HG02938 (cell line): ENCODE measurements around the gene ARHGEF28.
A peak's percentile ranks its signal among the peaks of the same experiment; 100 is the strongest.

Experiments used
- ATAC-seq: cut with Tn5 transposase; IDR thresholded peaks from one replicate; pipeline ENCODE4 v1.9.1; 2021; ENCODE audit warnings: mild to moderate bottlenecking, moderate library complexity; ENCODE audit not compliant: unreplicated experiment

Gene ARHGEF28

DNA sequence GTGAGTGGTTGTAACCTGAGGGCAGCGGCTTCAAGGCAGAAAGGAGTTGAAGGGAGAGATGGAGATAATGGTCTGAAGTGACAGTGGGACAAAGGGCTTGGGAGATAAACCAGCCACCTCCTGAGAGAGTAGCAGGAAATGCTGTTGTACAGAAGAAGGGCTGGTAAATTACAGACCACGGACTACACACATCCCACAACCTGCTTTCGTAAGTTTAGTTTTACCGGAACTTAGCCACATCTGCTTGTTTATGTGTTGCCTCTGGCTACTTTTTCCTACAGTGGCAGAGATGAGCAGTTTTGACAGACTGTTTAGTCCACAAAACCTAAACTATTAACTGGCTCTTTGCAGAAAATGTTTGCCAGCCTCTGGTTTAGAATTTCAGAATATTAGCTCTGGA, 269.5 kb downstream of the ARHGEF28 start:
- no peak for ATAC-seq

DNA sequence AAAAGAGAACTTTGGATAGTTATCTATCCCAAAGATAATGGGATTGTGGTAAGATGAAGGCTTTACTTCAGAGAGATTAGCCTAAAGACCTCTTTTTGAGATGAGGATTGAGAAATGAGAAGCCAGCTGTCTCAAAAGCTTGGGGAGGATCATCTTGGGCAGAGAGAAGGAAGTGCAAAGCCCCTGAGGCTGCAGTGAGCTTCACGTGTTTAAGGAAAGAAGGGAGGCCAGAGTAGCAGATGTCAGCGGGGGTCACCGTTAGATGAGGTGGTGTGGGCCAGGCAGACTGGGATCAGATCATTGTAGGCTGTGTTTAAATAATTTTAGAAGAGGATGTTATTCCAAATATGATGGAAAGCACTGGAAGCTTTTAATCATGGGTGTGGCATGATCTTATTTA, 270.1 kb downstream of the ARHGEF28 start:
- ATAC-seq = no peak

DNA sequence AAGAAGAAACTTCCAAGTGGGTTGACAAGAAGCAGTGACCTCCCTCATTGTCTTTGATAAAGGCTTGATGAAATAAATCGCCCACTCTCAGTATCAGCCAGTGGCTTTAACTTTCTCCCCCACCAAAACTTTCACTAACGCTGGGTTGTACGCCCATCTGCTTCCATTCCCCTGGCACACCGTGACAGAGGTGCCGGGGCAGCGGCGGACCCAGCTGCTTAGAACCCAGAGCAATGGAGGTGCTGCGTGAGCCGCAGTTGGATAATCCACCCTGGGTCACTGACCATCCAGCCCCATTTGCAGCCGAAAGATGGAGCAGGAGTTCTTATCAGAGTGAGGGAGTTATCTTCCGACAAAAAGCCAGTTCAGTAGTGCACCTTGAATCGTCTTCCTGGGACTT, 270.7 kb downstream of the ARHGEF28 start:
- no peak for ATAC-seq

DNA sequence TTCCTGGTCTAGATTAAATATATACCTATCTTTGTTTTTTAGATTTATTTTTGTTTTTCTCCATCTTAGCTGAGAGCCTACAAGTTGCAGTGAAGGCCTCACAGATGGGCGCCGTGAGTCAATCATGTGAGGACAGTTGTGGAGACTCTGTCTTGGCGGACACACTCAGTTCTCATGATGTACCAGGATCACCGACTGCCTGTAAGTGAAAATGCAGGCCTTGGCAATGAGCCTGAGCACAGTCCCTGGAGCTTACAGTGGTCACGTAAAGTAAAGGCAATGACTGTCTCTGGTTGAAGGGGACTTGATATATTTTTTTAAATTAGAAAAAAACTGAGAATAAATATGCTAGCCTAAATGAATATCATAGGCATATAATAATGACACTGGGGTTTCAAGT, 271.9 kb downstream of the ARHGEF28 start:
- ATAC-seq = no peak

DNA sequence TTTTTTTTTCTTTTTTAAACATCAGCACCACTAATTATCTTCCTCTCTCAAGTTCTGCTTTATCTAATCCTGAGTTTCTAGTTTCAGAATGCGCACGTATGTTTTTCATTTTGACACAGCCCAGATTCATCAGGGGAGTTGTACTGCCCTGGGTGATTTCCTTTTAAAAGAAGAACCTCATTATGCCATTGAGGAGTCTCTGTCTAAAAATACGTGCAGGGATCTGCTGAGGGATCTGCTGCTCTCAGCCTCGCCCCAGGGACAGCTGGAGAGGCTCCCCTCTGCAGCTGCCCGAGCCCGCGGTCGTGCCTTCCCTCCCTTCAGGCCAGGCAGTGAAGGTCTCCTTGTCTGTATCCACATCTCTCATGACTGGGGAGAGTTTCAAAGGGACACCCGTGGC, 273.1 kb downstream of the ARHGEF28 start:
- peak; percentile 81 for ATAC-seq

DNA sequence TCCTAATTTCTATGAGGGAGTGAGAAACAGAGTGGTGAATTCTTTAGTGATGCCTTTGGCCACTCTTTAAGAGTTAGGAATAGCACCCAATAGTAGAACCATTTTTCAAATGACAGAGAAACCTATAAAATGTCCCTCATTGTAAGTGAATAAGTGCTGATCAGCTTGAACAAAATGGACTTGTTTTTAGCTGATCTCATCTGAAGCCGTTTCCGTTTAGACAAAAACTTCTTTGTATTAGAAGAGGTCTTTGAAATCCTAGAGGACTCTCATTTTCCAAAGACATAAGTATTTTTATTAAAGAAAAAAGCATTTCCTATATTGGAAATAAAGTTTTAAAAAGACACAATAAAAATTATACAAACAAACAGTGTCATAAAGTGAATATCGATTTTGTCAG, 273.9 kb downstream of the ARHGEF28 start:
- ATAC-seq = no peak

DNA sequence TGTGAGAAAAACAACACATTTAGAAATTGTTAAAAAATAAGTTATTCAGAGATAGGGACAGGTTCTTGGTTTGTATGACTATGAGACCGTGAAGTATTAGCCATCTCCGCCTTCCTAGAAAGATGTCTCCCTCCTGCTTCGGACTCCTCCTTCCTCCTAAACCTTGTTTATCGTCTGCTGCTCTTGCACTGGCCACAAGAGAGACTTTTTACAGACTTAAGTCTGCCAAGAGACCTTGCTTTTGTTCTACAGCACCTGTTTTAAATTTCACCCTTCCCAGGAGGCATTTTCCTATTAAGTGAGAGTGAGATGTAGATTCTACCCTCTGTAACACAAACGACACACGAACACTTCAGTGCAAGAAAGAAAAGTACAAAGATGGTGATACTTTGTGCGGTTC, 274.6 kb downstream of the ARHGEF28 start:
- ATAC-seq = no peak

DNA sequence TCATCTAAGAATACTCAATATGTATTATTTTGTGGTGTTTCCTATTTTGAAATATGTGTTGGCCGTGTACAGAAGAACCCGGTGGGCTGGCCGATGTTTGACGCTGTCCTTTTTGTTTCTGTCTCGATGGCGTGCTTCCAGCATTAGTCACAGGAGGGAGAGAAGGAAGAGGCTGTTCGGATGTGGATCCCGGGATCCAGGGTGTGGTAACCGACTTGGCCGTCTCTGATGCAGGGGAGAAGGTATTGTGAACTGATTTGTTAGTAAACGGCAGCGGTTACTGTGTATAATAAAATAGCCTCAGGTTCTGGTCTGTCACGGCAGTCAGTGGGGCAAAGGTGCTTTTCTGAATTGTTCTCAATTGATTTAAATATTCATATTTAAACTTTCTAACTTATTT, 275.0 kb downstream of the ARHGEF28 start:
- ATAC-seq = no peak

DNA sequence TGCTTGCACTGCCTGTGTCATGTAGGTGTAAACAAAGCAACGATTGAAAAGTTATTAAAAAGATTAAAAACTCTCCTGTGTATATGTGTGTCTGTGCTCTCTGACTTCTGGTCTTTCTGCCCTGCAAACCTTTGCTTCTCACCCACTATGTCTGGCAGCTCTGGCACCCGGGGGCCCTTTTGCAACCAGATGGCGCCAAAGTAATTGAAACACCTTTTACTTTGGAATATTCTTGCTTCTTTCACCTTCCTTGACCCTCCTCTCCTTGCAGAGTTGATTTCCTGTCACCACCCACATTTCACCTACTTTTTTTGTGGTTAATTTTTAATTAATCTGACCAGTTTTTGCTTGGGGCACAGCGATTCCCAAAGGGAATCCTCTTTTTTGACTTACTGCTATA, 275.5 kb downstream of the ARHGEF28 start:
- ATAC-seq = no peak

DNA sequence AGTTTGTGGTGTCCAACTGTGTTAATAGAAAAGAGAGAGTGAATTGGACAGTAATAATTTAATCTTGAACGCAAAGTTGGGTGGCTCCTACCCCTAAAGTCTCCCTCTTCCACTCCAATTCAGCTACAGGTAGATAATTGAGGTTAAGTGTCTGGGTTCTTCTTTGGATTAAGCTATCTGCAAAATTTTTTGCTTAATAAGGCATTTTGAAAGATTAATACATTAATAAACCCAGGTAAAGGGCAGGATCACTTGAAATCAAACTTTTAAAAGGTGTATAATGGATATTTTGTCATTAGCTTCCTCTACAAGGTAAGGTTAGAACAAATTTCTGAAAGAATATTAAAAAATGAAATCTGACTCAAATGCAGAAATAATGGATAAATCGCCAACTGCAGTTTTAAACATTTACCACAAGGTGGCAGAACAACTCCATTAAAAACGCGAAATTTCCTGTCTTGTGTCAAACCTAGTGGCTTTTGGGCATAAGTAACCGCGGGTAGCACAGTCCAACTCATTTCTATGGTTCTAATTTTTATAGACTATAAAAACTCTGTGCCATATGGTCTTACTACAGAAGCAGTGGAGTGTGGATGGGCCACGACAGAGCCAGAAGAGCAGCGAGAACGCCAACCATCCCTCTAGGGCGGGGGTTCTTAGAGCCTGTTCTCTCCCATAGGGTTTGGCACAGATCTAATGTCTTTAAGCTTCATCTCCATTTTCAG, 276.5 kb downstream of the ARHGEF28 start:
- ATAC-seq = no peak

DNA sequence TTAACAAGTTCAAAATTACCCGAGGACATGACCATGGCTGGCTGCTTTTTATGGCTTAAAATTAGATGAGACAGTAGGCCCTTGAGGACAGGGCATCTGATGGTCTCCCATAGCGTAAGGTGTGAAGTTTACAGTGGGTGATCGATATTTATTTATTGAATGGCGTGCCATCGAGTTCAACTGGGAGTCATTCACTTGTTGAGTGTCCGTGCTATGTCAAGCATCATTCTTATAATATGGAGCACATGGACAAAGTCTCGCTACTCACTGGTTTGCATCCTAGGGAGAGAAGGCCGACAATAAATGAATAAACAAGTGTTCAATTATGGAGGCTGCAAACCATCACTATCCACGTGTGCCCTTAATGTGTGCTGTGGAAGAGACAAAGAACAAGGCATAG, 277.2 kb downstream of the ARHGEF28 start:
- ATAC-seq = no peak

DNA sequence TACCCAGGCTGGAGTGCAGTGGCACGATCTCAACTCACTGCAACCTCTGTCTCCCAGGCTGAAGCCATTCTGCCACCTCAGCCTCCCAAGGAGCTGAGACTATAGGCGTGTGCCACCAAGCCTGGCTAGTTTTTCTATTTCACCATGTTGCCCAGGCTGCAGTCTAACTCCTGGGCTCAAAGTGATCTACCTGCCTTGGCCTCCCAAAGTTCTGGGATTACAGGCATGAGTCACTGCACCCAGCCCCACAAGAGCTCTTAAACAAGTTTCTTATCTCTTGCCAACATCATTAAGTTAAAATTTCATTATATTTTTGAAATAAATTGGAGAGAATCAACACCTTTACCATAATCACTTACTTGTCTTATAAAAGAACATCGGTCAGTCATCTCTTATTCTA, 280.3 kb downstream of the ARHGEF28 start:
- no peak for ATAC-seq

DNA sequence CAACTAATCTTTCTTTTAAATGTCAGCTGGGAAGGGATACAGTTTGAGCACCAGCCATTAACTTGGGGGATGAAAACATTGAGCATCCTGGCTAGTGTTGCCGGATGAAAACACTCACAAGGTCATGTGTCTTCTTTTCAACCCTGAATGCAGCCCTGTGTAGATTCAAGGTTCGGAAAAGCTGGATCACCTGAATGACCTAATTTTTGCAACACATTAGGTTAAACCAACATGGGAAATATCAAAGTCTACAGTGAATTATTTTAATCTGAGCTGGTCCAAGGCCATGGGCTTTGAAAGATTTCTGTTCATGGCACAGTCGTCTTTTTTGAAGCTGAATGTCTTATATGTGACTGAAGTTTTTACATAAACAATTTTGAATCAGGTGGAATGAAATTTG, 281.2 kb downstream of the ARHGEF28 start:
- no peak for ATAC-seq

DNA sequence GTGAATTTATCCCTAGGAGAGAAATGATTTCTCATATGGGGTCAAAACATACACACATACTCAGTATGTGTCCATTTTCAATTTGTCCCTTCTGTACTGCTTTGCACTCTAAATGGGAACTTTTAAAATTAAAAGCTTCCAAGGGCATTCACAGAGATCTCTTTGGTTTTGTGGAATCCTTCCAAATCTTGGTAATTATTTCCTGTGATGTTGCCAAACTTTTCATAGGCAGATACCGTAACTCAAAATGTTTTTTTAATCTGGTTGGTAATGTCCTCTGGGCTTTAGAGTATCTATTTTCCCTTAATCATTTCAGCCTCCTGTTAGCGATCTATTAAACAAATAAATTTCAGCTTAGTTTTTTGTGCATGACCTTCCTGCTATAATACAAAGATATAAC, 282.4 kb downstream of the ARHGEF28 start:
- no peak for ATAC-seq

DNA sequence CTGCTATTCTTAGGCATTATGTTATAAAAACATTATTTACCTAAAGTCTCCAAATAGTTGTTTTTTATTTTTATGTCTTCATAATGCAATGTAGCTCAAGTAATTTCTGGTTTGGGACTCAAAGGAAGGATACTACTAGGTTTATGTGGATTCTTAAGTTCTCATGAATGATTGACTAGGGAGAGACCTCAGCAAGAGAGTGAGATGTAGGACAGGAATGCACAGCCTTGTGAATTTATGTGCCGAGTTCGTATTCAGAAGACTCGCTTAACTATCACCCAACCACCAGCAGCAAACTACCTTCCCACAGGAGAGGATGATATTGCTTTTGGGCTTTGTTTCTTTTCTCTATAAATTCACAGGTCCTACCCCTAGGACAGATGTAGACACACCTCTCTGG, 282.9 kb downstream of the ARHGEF28 start:
- ATAC-seq = no peak

DNA sequence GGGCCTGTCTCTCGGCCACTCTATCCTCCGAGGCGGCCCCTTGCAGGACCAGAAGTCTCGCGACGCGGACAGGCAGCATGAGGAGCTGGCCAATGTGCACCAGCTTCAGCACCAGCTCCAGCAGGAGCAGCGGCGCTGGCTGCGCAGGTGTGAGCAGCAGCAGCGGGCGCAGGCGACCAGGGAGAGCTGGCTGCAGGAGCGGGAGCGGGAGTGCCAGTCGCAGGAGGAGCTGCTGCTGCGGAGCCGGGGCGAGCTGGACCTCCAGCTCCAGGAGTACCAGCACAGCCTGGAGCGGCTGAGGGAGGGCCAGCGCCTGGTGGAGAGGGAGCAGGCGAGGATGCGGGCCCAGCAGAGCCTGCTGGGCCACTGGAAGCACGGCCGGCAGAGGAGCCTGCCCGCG, 283.5 kb downstream of the ARHGEF28 start:
- no peak for ATAC-seq

DNA sequence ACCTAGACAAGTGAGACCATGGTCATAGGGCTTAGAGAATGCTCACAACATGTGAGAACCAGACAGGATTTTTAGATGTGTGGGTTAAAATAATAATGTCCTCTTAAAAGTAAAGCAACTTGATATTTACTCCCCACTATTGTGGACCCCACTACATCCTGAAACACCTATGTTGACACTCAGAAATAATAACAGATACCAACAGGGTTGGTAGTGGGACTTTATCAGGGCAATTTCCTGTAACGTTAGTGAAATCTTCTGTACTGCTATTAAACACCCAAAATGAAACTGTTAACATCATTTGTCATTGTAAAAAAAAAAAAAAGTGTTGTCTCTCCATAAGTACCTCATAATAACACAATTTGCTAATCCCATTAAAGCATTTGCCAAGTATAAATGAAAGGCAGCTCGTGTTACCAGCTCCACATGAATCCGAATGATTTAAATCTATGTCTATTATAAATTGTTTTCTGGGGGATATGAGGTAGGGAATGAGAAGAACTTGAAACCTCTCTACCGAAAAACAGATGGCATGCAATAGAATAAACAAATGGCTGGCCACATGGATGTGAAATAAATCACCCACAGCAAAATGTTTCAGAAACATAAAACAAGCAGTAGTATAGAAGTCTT, 285.9 kb downstream of the ARHGEF28 start:
- no peak for ATAC-seq

DNA sequence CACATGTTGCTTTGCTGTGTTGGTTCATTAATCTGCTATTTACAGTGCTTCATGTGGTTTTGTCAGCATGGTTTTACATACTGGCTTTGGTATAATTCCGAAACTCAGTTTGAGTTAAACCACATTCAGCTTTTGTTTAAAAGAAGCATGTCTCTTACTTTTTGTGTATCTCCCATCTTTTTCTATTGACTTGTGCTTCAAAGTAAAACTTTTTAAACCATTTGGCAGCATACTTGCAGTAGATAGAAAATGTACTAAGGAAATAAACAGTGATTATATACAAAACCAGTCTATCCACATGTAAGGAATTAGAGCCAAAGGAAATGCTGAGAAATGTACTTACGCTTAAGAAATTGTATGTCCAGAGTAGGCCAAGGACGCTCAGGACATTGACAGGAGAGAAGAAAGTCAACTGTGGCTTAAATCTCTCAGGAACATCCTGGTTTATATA, 286.9 kb downstream of the ARHGEF28 start:
- no peak for ATAC-seq

DNA sequence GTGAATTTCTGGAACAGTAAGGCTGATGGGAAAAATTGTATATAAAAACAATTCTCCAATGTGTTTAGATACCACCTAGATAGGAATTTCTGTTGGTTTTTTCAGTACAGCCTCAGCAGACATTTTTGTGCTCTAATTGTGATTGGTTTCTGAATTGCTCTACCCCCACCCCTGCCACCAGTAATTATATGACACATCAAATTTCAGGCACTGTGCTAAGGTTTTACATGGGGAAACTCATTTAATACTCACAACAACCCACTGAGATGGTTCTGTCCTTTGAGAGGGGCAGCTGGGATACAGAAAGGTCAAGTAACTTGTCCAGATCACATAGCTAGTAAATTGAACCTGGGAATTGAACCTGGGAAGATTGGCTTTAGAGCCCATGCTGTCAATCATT, 288.0 kb downstream of the ARHGEF28 start:
- ATAC-seq = no peak

DNA sequence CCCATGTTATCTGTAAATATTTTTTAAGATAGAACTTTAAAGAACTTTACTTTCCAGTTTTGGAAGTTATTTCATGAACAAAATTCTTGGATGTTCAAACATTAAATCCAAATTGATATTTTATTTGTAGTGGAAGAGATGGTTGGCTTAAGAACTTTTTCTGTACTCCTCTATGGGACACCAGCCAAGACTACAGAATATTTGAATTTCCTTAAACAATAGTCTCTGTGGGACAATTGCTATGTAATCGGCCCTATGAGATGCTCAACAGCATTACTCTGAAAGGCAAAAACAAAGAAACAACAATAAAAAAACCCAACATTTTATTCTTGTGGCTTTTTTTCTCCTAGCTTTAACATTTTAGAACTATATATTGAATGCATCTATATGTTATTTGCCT, 289.3 kb downstream of the ARHGEF28 start:
- ATAC-seq = no peak

DNA sequence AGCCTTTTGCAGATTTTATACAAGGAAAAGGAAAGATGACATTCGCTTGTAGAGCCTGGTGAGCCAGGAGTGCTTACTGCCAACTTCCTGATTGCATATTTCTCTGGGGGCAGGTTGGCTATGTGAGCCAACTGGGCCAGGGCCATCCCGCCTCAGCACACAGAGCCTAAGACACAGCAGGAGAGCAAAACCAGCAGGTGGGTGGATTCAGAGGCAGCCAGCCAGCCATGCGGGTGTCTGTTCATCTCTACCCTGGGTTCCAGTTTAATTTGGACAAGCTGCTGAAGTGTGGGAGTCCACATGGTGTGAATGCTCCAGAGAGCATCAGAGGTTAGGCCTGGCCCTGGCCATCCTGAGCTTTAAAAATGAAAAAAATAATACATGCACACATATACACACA, 291.4 kb downstream of the ARHGEF28 start:
- ATAC-seq = no peak

DNA sequence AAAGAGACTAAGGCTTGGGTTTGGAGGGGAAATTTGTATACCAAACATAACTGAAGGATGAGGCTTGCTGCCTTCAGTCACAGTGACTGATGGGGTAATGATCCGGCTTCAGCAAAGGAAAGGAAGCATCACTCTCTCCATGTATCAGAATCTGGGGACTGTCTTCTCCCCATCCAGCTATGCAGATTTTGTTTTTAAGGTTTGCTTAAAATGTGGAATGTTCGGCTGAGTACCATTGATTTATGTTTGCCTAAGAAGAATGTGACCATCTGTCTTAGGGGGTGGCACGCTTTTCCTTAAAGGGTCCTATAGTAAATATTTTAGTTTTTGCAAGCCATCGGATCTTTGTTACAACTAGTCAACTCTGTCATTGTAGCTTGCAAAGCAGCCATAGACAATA, 291.9 kb downstream of the ARHGEF28 start:
- no peak for ATAC-seq

DNA sequence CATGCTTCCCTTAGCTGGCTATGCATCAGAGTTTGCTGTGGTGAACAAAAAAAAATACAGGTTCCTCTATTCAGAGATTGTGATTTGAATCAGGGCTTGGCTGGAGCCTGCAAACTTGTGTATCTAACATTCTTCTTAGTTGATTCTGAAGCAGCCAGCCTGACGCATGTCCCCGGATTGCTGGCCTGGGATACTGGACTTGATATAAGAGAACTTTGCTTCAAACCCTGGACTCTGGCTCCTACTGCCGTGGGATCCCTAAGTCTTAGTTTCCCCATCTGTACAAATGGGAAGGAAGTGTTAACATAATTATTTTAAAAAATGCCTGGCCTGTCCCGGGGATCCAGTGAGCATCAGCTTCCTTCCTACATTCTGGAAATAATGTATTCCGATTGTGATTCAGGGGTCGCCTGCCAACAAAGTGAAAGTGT, 292.8 kb downstream of the ARHGEF28 start:
- no peak for ATAC-seq
